Activated CD8-positive, alpha-beta memory T cell treated with anti-CD3 and anti-CD28 coated beads, Interleukin-2, amount 10 ng/mL, durations not matched to agents 7 days and 5 days (primary cell): ENCODE data around the gene SLC6A13. TPM values are rescaled to one million over a fixed set of nuclear protein-coding genes. Genes with fewer than 3 reads are reported as not detected.
"Not testable (repeated sequence)": the region's sequence is repeated elsewhere in the genome, so short reads cannot be mapped to it uniquely, and the experiment has no call there.

Source experiments
- ATAC-seq: fragments of 150-1000 bp; cut with Tn5 transposase; one replicate; pipeline ENCODE4 v1.10.0; 2021; ENCODE audit warnings: moderate library complexity
- CTCF ChIA-PET: fragments of 350-600 bp; sonication (Branson Sonifier 250); formaldehyde crosslinking; loops from one replicate; lab custom pipeline; 2021; ENCODE audit warnings: antibody characterized with exemption; lab: Charles Lee
- DNase-seq: peaks from one replicate; pipeline ENCODE4 v3.0.0-alpha.2; 2020
- H3K27ac Mint-ChIP-seq: one replicate; pipeline ENCODE4 v1.8.0; 2021; ENCODE audit warnings: mild to moderate bottlenecking, mixed read lengths
- H3K27me3 Mint-ChIP-seq: one replicate; pipeline ENCODE4 v1.8.0; 2021; ENCODE audit warnings: mixed read lengths
- H3K36me3 Mint-ChIP-seq: one replicate; pipeline ENCODE4 v1.8.0; 2021; ENCODE audit warnings: mild to moderate bottlenecking, mixed read lengths
- H3K4me1 Mint-ChIP-seq: one replicate; pipeline ENCODE4 v1.8.0; 2021; ENCODE audit warnings: mixed read lengths
- H3K4me3 Mint-ChIP-seq: one replicate; pipeline ENCODE4 v1.8.0; 2021; ENCODE audit warnings: mild to moderate bottlenecking, moderate library complexity, mixed read lengths
- H3K9me3 Mint-ChIP-seq: one replicate; pipeline ENCODE4 v1.8.0; 2022; ENCODE audit warnings: low read depth, mixed read lengths
- total RNA-seq, 2 experiments: library from RNA; stranded (reverse); gene quantifications; one replicate each; pipeline ENCODE4 v1.2.3, GENCODE V29; 2021

The SLC6A13 gene
- total RNA-seq, result under 1 TPM; 0.35 TPM

- peaks cover 3% of the 10 kb centered on the region for H3K36me3 Mint-ChIP-seq
- H3K4me3 Mint-ChIP-seq, result no peak within 1 kb of the TSS
- ATAC-seq (no peak), DNase-seq (no peak)
- no peaks in the 10 kb centered on the region for H3K9me3 Mint-ChIP-seq
- H3K27ac Mint-ChIP-seq, result no peak within 1 kb of the TSS
- H3K27me3 Mint-ChIP-seq, result peaks cover 19% of the 10 kb centered on the region
- CTCF ChIA-PET, result no interaction called here
- H3K4me1 Mint-ChIP-seq, result peaks cover 8% of the 10 kb centered on the region
Observed at GRCh38 chr12:262817-263216, at the start of gene SLC6A13. SLC6A13 (minus strand) TSS chr12:262836; CDS start chr12:260052, 2,784 bp downstream.

- CTCF ChIA-PET, result interaction anchor here (1.5 kb wide), 1 partner anchor 11 kb away, joined by 4 read pairs; no protein-coding TSS in a partner anchor
- no peaks in the 10 kb centered on the region for H3K27me3 Mint-ChIP-seq
- peaks cover 82% of the 10 kb centered on the region for H3K36me3 Mint-ChIP-seq
- no peak overlapping the region for H3K27ac Mint-ChIP-seq
- H3K4me3 Mint-ChIP-seq, result no peak overlapping the region
- H3K9me3 Mint-ChIP-seq, result no peaks in the 10 kb centered on the region
- H3K4me1 Mint-ChIP-seq, result peaks cover 4% of the 10 kb centered on the region
- no peak for DNase-seq
- no peak for ATAC-seq
Observed at GRCh38 chr12:308511-308910, 45.9 kb upstream of the SLC6A13 start.

- ATAC-seq, result no peak
- Mint-ChIP-seq H3K27ac (no peak overlapping the region), H3K4me1 (peaks cover 14% of the 10 kb centered on the region), H3K9me3 (peaks cover 2% of the 10 kb centered on the region), H3K27me3 (no peaks in the 10 kb centered on the region), H3K36me3 (peaks cover 85% of the 10 kb centered on the region), H3K4me3 (no peak overlapping the region)
- DNase-seq, result no peak
- CTCF ChIA-PET, result no interaction called here
Observed at GRCh38 chr12:307406-307805, 44.8 kb upstream of the SLC6A13 start.

DNA sequence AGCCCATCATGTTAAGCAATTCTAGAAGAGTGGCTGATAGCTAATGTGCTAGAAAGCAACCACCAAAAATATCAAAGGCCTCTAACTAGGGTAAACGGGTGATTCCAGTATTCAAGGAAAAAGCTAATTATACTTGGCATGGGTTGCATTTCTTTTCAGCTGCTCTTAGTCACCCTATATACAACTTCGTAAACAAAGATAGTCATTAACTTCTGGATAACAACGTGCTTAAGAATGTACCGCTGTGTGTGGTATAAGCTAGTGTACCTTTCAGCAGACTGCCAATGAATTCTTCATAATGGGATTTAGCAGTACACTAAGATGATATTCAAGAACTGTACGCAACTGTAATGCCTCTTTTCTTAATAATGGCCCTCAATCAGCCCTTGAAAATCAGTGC is 42.2 kb upstream of the SLC6A13 start:
- ATAC-seq, result no peak
- Mint-ChIP-seq H3K27me3 (no peaks in the 10 kb centered on the region), H3K36me3 (peaks cover 91% of the 10 kb centered on the region), H3K4me1 (peaks cover 38% of the 10 kb centered on the region), H3K9me3 (peaks cover 2% of the 10 kb centered on the region), H3K27ac (no peak overlapping the region), H3K4me3 (no peak overlapping the region)
- CTCF ChIA-PET, result interaction anchor here (1.1 kb wide), 1 partner anchor 23 kb away, joined by 3 read pairs; no protein-coding TSS in a partner anchor
- no peak for DNase-seq

- H3K9me3 Mint-ChIP-seq, ATAC-seq, CTCF ChIA-PET, H3K27me3 Mint-ChIP-seq, H3K4me3 Mint-ChIP-seq, DNase-seq: not testable (repeated sequence)
- Mint-ChIP-seq H3K27ac (peak overlapping the region; percentile 44), H3K4me1 (peaks cover 44% of the 10 kb centered on the region), H3K36me3 (peaks cover 94% of the 10 kb centered on the region)
Observed at GRCh38 chr12:302766-303165, 40.1 kb upstream of the SLC6A13 start.

DNA sequence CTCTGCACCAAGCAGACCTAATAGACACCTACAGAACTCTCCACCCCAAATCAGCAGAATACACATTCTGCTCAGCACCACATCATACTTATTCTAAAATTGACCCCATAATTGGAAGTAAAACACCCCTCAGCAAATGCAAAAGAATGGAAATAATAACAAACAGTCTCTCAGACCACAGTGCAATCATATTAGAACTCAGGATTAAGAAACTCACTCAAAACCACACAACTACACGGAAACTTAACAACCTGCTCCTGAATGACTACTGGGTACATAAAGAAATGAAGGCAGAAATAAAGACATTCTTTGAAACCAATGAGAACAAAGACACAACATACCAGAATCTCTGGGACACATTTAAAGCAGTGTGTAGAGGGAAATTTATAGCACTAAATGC is 37.5 kb upstream of the SLC6A13 start:
- DNase-seq, CTCF ChIA-PET, H3K27me3 Mint-ChIP-seq, H3K9me3 Mint-ChIP-seq, ATAC-seq, H3K4me3 Mint-ChIP-seq: not testable (repeated sequence)
- Mint-ChIP-seq H3K27ac (peak overlapping the region; percentile 50), H3K36me3 (peaks cover 92% of the 10 kb centered on the region), H3K4me1 (peaks cover 44% of the 10 kb centered on the region)

GRCh38 chr12:299511-299910 is 36.9 kb upstream of the SLC6A13 start:
- H3K27ac Mint-ChIP-seq, H3K9me3 Mint-ChIP-seq, H3K27me3 Mint-ChIP-seq, CTCF ChIA-PET, DNase-seq, H3K4me3 Mint-ChIP-seq, ATAC-seq: not testable (repeated sequence)
- Mint-ChIP-seq H3K36me3 (peaks cover 92% of the 10 kb centered on the region), H3K4me1 (peaks cover 43% of the 10 kb centered on the region)

DNA sequence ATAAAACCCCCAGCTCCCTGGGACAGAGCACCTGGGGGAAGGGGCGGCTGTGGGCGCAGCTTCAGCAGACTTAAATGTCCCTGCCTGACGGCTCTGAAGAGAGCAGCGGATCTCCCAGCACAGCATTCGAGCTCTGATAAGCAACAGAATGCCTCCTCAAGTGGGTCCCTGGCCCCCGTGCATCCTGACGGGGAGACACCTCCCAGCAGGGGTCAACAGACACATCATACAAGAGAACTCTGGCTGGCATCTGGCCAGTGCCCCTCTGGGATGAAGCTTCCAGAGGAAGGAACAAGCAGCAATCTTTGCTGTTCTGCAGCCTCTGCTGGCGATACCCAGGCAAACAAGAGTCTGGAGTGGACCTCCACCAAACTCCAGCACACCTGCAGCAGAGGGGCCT is 35.4 kb upstream of the SLC6A13 start:
- peaks cover 38% of the 10 kb centered on the region for H3K4me1 Mint-ChIP-seq
- DNase-seq, ATAC-seq, H3K27ac Mint-ChIP-seq, H3K4me3 Mint-ChIP-seq, H3K9me3 Mint-ChIP-seq, CTCF ChIA-PET, H3K27me3 Mint-ChIP-seq: not testable (repeated sequence)
- peaks cover 87% of the 10 kb centered on the region for H3K36me3 Mint-ChIP-seq

DNA sequence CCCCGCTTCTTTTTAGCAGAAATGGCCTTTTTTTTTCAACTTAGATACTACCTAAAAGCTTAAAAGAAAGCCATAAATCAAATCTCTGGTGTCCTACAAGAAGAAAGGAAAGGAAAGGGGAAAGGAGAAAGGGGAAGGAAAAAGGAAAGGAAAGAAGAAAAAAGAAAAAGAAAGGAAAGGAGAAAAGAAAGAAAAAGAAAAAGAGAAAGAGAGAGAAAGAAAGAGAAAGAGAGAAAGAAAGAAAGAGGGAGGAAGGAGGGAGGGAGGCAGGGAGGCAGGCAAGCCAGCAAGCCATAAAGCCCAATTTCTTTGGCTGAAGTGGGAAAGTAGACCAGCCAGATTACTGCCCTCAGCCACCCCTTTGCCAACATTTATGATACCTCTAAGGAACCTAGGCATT is 32.5 kb upstream of the SLC6A13 start:
- Mint-ChIP-seq H3K27me3 (no peaks in the 10 kb centered on the region), H3K9me3 (peaks cover 3% of the 10 kb centered on the region), H3K36me3 (peaks cover 80% of the 10 kb centered on the region), H3K4me1 (peaks cover 10% of the 10 kb centered on the region), H3K4me3 (no peak overlapping the region), H3K27ac (no peak overlapping the region)
- DNase-seq (no peak), ATAC-seq (no peak)
- CTCF ChIA-PET, result no interaction called here

- CTCF ChIA-PET, result no interaction called here
- Mint-ChIP-seq H3K36me3 (peaks cover 74% of the 10 kb centered on the region), H3K27ac (no peak overlapping the region)
Observed at GRCh38 chr12:293199-293598, 30.6 kb upstream of the SLC6A13 start.

DNA sequence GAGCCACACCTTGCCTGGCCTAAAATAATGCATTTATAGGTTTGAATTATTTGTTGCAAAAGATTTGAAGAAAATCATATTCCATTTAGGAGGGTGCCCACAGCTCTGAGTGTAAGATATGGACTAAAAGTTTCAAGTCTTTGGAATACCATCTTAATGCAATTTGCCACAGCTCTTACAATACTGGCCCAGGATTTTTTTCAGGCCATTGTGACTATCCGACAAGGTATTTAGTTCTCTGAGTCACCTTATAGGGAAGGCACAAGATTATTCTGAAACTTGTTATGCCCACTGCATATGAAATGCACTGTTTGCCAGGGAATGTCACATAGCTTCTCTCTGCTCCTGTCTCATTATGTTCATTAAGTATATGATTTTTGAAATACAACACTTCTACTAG is 29.6 kb upstream of the SLC6A13 start:
- peaks cover 10% of the 10 kb centered on the region for H3K4me1 Mint-ChIP-seq
- peaks cover 76% of the 10 kb centered on the region for H3K36me3 Mint-ChIP-seq
- no peak overlapping the region for H3K4me3 Mint-ChIP-seq
- no peaks in the 10 kb centered on the region for H3K9me3 Mint-ChIP-seq
- no peaks in the 10 kb centered on the region for H3K27me3 Mint-ChIP-seq
- DNase-seq (no peak), ATAC-seq (no peak)
- no peak overlapping the region for H3K27ac Mint-ChIP-seq
- CTCF ChIA-PET, result no interaction called here

More at GRCh38 chr12:293199-293598, 30.6 kb upstream of the SLC6A13 start:
- no peaks in the 10 kb centered on the region for H3K9me3 Mint-ChIP-seq
- DNase-seq (no peak), ATAC-seq (no peak)
- no peak overlapping the region for H3K4me3 Mint-ChIP-seq
- H3K27me3 Mint-ChIP-seq, result no peaks in the 10 kb centered on the region
- H3K4me1 Mint-ChIP-seq, result peaks cover 1% of the 10 kb centered on the region

DNA sequence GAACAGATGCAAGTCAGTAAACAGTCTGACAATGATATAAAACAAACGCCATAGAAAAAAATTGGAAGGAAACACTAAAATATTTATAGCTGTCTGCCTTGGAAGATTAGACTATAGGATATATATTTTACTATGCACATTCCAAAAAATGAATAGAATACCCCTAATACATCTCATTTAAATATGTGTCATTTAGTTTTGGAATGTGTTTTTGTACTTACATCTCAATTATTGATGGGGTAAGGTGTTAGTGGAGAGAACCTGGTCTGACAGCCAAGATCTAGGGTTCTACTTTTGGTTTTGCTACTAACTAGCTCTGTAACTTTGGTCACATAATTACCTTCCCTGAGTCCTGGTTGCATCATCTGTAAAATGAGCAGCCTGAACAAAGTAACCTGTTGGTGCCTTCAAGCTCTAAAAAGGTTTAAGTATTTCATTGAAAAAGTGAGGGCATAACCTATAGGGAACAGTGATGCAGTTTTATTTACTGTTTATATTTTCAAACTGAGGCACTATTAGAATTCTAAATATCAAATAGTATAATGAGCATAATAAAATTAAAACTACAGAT is 28.6 kb upstream of the SLC6A13 start:
- H3K27ac Mint-ChIP-seq, result no peak overlapping the region
- DNase-seq, result no peak
- no peak for ATAC-seq
- no peak overlapping the region for H3K4me3 Mint-ChIP-seq
- no peaks in the 10 kb centered on the region for H3K27me3 Mint-ChIP-seq
- CTCF ChIA-PET, result no interaction called here
- peaks cover 77% of the 10 kb centered on the region for H3K36me3 Mint-ChIP-seq
- H3K4me1 Mint-ChIP-seq, result peaks cover 19% of the 10 kb centered on the region
- H3K9me3 Mint-ChIP-seq, result no peaks in the 10 kb centered on the region

- Mint-ChIP-seq H3K4me1 (peaks cover 25% of the 10 kb centered on the region), H3K36me3 (peaks cover 78% of the 10 kb centered on the region), H3K9me3 (no peaks in the 10 kb centered on the region), H3K4me3 (no peak overlapping the region), H3K27me3 (no peaks in the 10 kb centered on the region), H3K27ac (no peak overlapping the region)
- no peak for DNase-seq
- CTCF ChIA-PET, result interaction anchor here (1.0 to 1.2 kb wide), 2 partner anchors 12 to 113 kb away, joined by 3 read pairs; partner anchors contain the start of gene CCDC77
- ATAC-seq, result no peak
Observed at GRCh38 chr12:288687-289086, 26.1 kb upstream of the SLC6A13 start.

DNA sequence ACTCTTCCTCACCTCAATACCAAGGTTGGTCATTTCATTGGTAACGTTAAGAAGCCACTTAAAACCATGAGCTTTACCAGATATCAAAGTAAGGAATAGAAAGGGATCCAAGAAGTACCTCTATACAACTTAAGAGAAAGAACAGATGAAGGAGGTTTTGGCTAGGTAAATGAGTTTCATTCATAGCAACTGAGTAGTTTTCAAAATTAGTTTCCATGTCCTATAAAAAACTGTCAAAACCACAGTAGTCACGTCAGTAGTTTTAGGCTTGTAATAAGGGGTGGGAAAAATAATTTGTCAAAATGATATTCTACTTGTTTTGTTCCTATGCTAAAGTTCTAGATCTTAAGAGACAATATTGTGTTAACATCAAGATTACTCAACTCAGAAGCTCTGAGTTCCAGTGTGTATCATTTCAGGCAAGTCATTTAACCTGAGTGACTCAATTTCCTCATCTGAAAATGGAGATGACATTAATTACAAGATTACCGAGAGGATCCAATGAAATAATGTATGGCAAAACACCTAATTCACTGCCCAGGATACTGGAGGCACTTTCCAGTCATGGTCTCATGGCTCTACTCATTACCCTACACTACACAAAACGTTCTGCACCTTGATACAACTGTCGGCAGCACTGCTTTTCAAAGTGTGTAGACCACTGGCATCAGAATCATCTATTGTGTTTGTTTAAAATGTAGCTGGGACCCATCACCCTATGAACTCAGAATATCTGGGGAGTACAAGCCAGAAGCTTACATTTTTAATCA is 24.1 kb upstream of the SLC6A13 start:
- peaks cover 28% of the 10 kb centered on the region for H3K4me1 Mint-ChIP-seq
- CTCF ChIA-PET, result interaction anchor here (1.0 kb wide), 1 partner anchor 42 kb away, joined by 3 read pairs; no protein-coding TSS in a partner anchor
- H3K36me3 Mint-ChIP-seq, result peaks cover 79% of the 10 kb centered on the region
- DNase-seq (no peak), ATAC-seq (peak; percentile 76)
- no peaks in the 10 kb centered on the region for H3K9me3 Mint-ChIP-seq
- peak overlapping the region; percentile 64 for H3K27ac Mint-ChIP-seq
- no peaks in the 10 kb centered on the region for H3K27me3 Mint-ChIP-seq
- H3K4me3 Mint-ChIP-seq, result no peak overlapping the region
